Smooth muscle cell (in vitro differentiated cells): ENCODE data around the gene RPS8. TPM values are rescaled to one million over a fixed set of nuclear protein-coding genes. Genes with fewer than 3 reads are reported as not detected.
"Not testable (repeated sequence)": the region's sequence is repeated elsewhere in the genome, so short reads cannot be mapped to it uniquely, and the experiment has no call there.

Experiments
- DNase-seq: peaks from one replicate; lab custom pipeline; 2025; ENCODE audit not compliant: unreplicated experiment; lab: John Stamatoyannopoulos, UW
- H2AFZ ChIP-seq: fragments of 200-600 bp; sonication (generic); 2 replicates; pipeline ENCODE4 v1.6.0; 2016; ENCODE audit warnings: antibody characterized with exemption, low read depth, mild to moderate bottlenecking
- H3F3A ChIP-seq: fragments of 200-600 bp; sonication (generic); 2 replicates; pipeline ENCODE4 v1.6.0; 2017; ENCODE audit warnings: antibody characterized with exemption, low read depth
- H3K27ac ChIP-seq: fragments of 200-600 bp; sonication (generic); 2 replicates; pipeline ENCODE4 v1.5.1; 2016; ENCODE audit warnings: low read depth, mild to moderate bottlenecking
- H3K27me3 ChIP-seq: fragments of 200-600 bp; sonication (generic); 2 replicates; pipeline ENCODE4 v1.6.1; 2016; ENCODE audit warnings: low read depth, mild to moderate bottlenecking
- H3K36me3 ChIP-seq: fragments of 200-600 bp; sonication (generic); 2 replicates; pipeline ENCODE4 v1.5.1; 2016; ENCODE audit warnings: low read depth
- H3K4me1 ChIP-seq: fragments of 200-600 bp; sonication (generic); 2 replicates; pipeline ENCODE4 v1.5.1; 2016; ENCODE audit warnings: low read depth
- H3K4me2 ChIP-seq: fragments of 200-600 bp; sonication (generic); 2 replicates; pipeline ENCODE4 v1.6.0; 2016; ENCODE audit warnings: mild to moderate bottlenecking
- H3K4me3 ChIP-seq: fragments of 200-600 bp; sonication (generic); 2 replicates; pipeline ENCODE4 v1.5.1; 2016; ENCODE audit warnings: mild to moderate bottlenecking
- H3K79me2 ChIP-seq: fragments of 200-600 bp; sonication (generic); 2 replicates; pipeline ENCODE4 v1.6.0; 2016; ENCODE audit warnings: low read depth, mild to moderate bottlenecking
- H3K9ac ChIP-seq: fragments of 200-600 bp; sonication (generic); 2 replicates; pipeline ENCODE4 v1.6.0; 2016; ENCODE audit warnings: low read depth
- H3K9me3 ChIP-seq: fragments of 200-600 bp; sonication (generic); replicated peaks from 2 replicates; pipeline ENCODE4 v1.5.1; 2016; ENCODE audit warnings: low read depth
- H4K20me1 ChIP-seq: fragments of 200-600 bp; sonication (generic); 2 replicates; pipeline ENCODE4 v1.6.0; 2016; ENCODE audit warnings: low read depth
- whole genome bisulfite sequencing: methylation state at CpG from one replicate; pipeline ENCODE4 v1.1.7; 2016; ENCODE audit warnings: low lambda C conversion rate; 5-methylcytosine and 5-hydroxymethylcytosine counted together
- polyA plus RNA-seq: library from polyadenylated mRNA; unstranded; fragments of >200 nt; fragmentation: Nextera tagmentation; extraction: Ambion mirVana; gene quantifications from 2 replicates; pipeline ENCODE4 v1.2.1, GENCODE V29; 2016
- total RNA-seq: library from RNA; depleted of rRNA; stranded (reverse); fragments of >200 nt; gene quantifications from 2 replicates; pipeline ENCODE4 v1.2.3, GENCODE V29; 2014
- TF ChIP-seq, protein P1 (sequence below): fragments of 200-600 bp; sonication (generic); IDR thresholded peaks from 2 replicates; pipeline ENCODE4 v1.5.1; 2017; ENCODE audit warnings: borderline replicate concordance, mild to moderate bottlenecking, antibody characterized with exemption; ENCODE audit not compliant: insufficient read depth, poor library complexity, severe bottlenecking

The RPS8 gene
- total and polyA plus RNA-seq, 2 experiments from 2014 or later: 478 to 2,330 TPM

DNA sequence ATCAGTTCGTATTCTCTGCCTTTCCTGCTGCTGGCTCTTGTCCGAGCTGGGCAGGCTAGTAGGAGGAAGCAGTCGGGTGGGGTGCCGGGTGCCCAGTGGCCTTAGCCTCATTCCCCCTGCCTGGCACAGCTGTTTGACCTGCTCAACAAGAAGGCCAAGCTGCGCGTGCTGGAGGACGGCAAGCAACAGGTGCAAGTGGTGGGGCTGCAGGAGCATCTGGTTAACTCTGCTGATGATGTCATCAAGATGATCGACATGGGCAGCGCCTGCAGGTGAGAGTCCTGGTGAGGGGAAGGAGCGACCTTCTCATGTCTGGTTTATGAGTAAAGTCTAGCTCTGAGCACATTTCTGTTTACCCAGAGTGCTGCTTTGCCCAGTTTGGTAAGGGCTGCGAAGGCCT, 16.3 kb upstream of the RPS8 start:
- no peaks in the 10 kb centered on the region for H3K27me3 ChIP-seq
- TF ChIP-seq, protein P1, sequence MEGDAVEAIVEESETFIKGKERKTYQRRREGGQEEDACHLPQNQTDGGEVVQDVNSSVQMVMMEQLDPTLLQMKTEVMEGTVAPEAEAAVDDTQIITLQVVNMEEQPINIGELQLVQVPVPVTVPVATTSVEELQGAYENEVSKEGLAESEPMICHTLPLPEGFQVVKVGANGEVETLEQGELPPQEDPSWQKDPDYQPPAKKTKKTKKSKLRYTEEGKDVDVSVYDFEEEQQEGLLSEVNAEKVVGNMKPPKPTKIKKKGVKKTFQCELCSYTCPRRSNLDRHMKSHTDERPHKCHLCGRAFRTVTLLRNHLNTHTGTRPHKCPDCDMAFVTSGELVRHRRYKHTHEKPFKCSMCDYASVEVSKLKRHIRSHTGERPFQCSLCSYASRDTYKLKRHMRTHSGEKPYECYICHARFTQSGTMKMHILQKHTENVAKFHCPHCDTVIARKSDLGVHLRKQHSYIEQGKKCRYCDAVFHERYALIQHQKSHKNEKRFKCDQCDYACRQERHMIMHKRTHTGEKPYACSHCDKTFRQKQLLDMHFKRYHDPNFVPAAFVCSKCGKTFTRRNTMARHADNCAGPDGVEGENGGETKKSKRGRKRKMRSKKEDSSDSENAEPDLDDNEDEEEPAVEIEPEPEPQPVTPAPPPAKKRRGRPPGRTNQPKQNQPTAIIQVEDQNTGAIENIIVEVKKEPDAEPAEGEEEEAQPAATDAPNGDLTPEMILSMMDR: no peak
- H3F3A ChIP-seq: no peaks in the 10 kb centered on the region
- H4K20me1 ChIP-seq: no peaks in the 10 kb centered on the region
- no peak overlapping the region for H3K9ac ChIP-seq
- no peak overlapping the region for H3K4me2 ChIP-seq
- no peaks in the 10 kb centered on the region for H3K36me3 ChIP-seq
- H3K79me2 ChIP-seq: no peaks in the 10 kb centered on the region
- 97% methylated on average over 11 of the region's 11 CpGs for WGBS
- no peak overlapping the region for H2AFZ ChIP-seq
- no peak overlapping the region for H3K4me3 ChIP-seq
- no peak overlapping the region for H3K27ac ChIP-seq
- H3K4me1 ChIP-seq: no peaks in the 10 kb centered on the region
- no peaks in the 10 kb centered on the region for H3K9me3 ChIP-seq
- no peak for DNase-seq

DNA sequence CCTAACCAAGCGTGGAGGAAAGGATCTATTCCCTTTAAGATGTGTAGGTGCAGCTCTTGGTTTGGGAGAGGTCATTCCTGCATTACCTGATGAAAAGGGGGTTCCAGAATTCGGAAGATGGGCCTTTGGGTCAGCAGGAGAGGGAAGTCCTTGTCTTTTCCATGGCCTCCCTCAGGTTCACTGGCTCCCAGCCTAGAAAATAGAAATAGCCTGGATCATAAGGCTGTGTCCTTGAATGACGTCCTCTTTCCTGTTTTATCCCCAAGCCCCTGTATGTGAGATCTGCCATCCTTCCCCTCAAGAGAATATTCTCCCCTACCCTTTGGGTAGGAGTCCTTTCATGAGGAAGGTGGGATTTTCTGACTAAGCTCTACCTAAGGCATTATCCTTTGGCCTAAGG, 14.5 kb upstream of the RPS8 start:
- Histone ChIP-seq H3K4me3 (no peak overlapping the region), H3K4me1 (no peaks in the 10 kb centered on the region), H3K27ac (no peak overlapping the region), H3K36me3 (no peaks in the 10 kb centered on the region), H2AFZ (no peak overlapping the region), H4K20me1 (no peaks in the 10 kb centered on the region), H3F3A (no peaks in the 10 kb centered on the region), H3K27me3 (no peaks in the 10 kb centered on the region), H3K4me2 (no peak overlapping the region), H3K9me3 (no peaks in the 10 kb centered on the region), H3K9ac (no peak overlapping the region), H3K79me2 (no peaks in the 10 kb centered on the region)
- DNase-seq: no peak
- WGBS: 100% methylated on average over 3 of the region's 3 CpGs
- TF ChIP-seq, protein P1: no peak

DNA sequence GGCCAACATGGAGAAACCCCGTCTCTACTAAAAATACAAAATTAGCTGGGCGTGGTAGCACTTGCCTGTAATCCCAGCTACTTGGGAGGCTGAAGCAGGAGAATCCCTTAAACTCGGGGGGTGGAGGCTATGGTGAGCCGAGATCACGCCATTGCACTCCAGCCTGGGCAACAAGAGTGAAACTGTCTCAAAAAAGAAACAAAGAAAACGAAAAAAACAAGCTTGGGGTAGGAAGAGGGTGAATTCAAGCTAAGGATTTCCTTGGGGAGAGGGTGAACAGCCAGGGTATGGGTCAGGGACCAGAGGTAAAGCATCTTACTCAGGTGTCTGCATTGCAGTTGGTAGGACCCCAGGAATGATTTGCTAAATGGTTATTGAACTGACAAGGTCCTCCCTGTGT, 8.9 kb upstream of the RPS8 start:
- H3K79me2 ChIP-seq, H3K36me3 ChIP-seq, DNase-seq, H3K27ac ChIP-seq, H2AFZ ChIP-seq, H3K27me3 ChIP-seq, H3K9ac ChIP-seq, H3K4me1 ChIP-seq, H3K4me2 ChIP-seq, H4K20me1 ChIP-seq, H3K4me3 ChIP-seq, H3F3A ChIP-seq, H3K9me3 ChIP-seq: not testable (repeated sequence)
- 96% methylated on average over 6 of the region's 6 CpGs for WGBS

DNA sequence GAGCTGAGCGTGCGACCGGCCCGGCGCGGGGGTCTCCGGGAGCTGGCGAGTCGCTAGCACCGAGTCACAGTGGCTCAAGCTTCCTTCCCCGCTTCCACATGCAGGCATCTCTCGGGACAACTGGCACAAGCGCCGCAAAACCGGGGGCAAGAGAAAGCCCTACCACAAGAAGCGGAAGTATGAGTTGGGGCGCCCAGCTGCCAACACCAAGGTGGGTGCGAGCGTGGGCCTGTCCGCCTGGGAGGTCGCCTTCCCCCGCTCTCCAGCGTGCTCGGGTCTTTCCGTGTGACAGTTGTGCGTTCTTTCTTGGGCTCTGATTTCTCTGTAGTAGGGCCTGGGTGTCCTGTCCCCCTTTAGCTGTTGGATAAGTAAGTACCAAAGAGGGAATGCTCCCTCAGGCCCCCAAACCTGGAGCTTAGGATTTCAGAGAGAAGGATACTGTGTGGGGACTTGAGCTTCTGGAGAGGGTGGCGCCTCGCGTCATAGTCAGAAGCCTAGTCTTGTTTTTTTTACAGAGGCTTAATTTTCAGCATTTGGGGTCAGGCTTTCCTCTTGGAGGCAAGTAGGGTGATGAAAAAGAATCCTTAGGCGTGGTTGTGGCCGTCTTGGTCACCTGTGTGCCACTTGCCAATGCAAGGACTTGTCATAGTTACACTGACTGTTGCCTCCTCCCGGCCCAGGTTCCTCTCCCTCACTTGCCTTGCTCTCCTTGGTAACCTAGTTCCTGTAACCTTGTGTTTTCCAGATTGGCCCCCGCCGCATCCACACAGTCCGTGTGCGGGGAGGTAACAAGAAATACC, 790 bp downstream of the RPS8 start:
- Histone ChIP-seq H2AFZ (no peak overlapping the region), H3K79me2 (peaks cover 32% of the 10 kb centered on the region), H4K20me1 (peaks cover 50% of the 10 kb centered on the region), H3K36me3 (no peaks in the 10 kb centered on the region), H3K4me3 (peak overlapping the region; percentile 91), H3K4me2 (peak overlapping the region; percentile 99), H3K9me3 (no peaks in the 10 kb centered on the region), H3K27me3 (no peaks in the 10 kb centered on the region), H3K27ac (peak overlapping the region; percentile 95), H3K4me1 (peaks cover 14% of the 10 kb centered on the region), H3K9ac (peak overlapping the region; percentile 97), H3F3A (peaks cover 22% of the 10 kb centered on the region)
- DNase-seq: no peak
- WGBS: 3% methylated on average over 36 of the region's 36 CpGs
- TF ChIP-seq, protein P1: no peak
